ENCODE data around the gene INSL3. TPM values are rescaled to one million over a fixed set of nuclear protein-coding genes. Genes with fewer than 3 reads are reported as not detected.

The INSL3 gene
- total RNA-seq, 1 experiment from 2014 or later = not detected

DNA sequence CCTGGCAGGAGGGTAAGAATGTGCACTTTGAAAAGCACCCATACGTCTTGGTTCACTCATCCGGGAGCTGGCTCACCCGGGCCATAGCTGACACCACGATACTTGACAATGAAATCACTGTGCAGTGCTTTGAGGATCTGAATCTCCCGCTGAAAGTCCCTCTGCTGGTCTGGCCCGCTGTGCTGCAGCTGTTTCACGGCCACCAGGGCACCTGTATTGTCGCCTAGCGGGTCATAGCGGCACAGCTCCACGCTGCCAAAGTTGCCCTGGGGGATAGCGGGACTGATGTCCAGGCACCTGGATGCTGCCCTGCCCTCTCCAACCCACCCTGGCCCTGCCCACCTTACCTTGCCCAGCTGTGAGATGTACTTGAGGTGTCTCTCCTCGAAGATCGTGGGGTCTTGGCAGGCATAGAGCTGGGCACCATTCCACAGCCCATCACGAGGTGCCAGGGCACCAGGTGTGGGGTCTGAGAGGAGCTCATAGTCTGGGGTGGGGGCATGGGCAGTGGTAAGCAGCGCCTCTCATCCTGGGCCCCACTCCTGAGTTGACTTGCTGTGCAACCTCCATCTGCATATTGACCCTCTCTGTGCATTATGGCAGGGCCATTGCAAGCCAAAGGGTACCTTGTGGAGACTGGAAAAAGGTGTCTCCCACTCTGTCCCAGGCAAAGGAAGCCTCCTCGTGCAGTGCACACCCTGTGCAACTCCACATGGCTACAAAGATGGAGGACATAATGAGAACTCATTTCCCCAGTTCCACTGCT is 11.3 kb upstream of the INSL3 start:
- Histone ChIP-seq H3K9me3 (no peaks in the 10 kb centered on the region), H3K4me3 (no peak overlapping the region), H3K36me3 (no peaks in the 10 kb centered on the region), H3K27me3 (peaks cover 3% of the 10 kb centered on the region)
- DNase-seq = no peak

DNA sequence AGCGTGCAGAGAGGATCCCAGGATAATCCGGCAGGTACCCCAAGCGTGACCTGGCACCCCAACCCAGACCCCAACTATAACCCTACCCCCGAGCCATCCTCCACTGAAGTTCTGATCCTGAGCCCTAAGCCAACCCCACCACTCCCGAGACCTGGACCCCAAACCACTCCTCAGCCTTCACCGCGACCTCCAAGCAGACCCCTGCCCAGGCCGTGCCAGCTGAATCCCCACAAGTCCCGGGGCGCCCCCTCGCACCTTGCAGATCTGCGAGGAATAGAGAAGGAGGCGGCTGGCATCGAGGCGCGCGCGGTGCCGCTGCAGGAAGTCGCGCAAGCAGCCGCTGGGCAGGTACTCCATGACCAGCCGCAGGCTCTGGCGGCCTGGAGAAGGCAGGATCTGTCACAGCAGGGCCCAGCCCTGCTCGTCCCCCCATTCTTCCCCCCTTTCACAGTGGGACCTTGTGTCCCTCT is 10.1 kb upstream of the INSL3 start:
- Histone ChIP-seq H3K27me3 (peaks cover 3% of the 10 kb centered on the region), H3K4me3 (no peak overlapping the region), H3K9me3 (no peaks in the 10 kb centered on the region), H3K36me3 (no peaks in the 10 kb centered on the region)
- no peak for DNase-seq

DNA sequence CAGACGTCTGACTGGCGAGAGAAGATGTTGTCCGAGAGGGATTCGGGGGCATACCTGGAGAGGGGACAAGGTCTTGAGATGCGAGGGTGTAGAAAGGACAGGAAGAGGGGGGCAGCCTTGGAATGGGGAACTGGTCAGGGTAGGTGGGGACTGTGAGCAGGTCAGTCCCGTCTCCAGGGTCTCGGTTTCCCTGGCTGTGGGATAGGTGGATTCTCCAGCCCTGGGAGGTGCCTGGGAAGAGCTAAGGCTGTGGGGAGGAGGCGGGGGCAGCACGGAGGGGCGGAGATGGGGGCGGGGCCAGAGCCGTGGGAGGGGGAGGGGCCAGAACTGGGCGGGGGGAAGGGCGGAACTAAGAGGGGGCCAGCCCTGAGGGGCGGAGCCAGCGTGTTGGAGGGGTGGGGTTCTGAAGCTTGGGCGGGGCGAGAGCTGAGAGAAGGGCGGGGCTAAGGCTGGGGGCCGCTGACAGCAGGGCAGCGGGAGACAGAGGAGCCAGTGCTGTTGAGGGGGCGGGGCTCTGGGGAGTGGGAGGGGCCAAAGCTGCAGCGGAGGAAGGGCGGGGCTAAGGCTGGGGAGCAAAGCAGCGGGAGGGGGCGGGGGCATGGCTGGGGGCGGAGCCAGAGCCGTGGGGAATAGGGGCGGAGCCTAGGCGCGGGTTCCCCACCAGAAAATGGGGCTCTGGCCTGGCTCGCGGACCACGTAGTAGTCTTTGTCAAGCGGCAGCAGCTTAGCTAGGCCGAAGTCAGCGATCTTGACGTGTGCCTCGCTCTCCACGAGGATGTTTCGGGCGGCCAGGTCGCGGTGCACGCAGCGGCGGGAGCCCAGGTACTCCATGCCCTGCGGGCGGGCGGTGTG is 9.5 kb upstream of the INSL3 start:
- Histone ChIP-seq H3K27me3 (peaks cover 3% of the 10 kb centered on the region), H3K36me3 (no peaks in the 10 kb centered on the region), H3K9me3 (no peaks in the 10 kb centered on the region), H3K4me3 (no peak overlapping the region)
- DNase-seq = peak; percentile 79

DNA sequence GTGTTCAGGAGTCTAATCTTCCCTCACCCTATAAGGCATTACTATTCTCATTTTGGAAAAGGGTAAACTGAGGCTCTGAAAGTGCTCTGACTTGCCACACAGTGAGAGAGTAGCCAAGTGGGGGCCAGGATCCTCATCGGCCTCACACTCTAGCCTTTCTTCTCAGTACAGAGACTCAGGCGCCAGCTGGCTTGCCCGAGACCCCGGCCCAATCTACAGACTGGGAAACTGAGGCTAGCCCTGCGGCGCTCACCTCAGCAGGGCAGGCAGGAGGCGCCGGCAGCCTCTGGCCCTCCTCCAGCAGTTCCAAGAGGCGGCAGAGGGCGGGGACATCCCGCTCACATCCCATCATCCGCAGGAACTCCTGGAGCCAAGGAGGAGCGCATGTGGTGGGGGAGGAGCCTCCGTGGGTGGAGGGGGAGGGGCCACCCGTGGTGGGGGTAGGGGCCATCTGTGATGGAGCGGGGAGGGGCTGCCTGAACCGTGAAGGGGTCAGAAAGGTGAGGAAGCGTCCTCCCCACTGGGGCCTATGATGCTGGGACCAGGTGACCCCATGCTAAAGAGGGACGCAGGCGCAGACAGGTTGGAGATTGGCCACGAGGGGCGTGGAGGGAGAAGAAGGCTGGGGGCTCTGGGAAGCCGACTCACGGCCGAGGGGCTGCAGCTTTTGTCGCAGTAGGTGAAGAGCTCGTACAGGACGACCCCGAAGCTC is 8.7 kb upstream of the INSL3 start:
- no peaks in the 10 kb centered on the region for H3K36me3 ChIP-seq
- H3K27me3 ChIP-seq = peaks cover 3% of the 10 kb centered on the region
- peak; percentile 51 for DNase-seq
- H3K9me3 ChIP-seq = no peaks in the 10 kb centered on the region
- no peak overlapping the region for H3K4me3 ChIP-seq

DNA sequence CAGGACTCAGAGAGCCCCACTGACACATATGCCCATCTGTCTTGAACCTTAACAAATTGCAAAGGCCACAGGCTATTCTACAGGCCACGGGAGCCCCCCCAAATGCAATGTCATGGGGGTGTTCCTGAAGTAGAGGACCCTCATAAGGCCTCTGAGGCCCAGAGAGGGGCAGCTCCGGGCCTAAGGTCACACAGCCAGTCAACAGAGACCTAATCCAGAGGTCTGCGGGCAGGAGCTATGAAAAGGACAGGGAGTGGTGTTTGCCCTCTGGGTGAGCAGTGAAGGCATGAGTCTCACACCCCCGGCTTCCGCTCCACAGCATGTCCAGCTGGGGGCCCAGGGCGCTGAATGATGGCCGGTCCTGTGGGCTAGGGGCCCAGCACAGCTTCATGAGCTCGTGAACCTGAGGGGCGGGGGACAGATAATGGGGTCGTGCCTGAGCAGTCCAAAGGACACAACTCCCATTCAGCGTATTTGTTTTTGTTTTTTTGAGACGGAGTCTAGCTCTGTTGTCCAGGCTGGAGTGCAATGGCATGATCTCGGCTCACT is 5.3 kb upstream of the INSL3 start:
- Histone ChIP-seq H3K27me3 (peaks cover 3% of the 10 kb centered on the region), H3K36me3 (no peaks in the 10 kb centered on the region), H3K4me3 (no peak overlapping the region), H3K9me3 (no peaks in the 10 kb centered on the region)
- no peak for DNase-seq

DNA sequence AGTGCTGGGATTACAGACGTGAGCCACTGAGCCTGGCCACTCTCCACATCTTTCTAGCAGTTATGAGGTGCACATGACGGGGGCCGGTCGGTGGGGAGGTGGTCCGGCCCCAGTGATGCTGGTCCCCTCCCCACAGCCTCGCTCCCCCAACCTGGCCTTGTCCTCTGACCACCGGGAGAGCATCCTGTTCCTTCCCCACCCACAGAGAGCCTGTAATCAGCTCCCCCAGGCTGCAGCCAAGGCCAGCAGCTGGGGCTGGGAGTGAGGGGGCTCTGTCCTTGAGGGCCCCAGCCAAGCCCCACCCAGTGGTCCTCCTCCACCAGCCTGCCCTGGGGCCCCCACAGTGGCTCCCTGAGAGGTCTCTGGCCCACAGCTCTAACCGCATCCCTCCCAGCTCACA is 3.0 kb upstream of the INSL3 start:
- Histone ChIP-seq H3K36me3 (no peaks in the 10 kb centered on the region), H3K27me3 (no peaks in the 10 kb centered on the region; the same call in 1 of the 2 replicates), H3K4me3 (no peak overlapping the region), H3K9me3 (no peaks in the 10 kb centered on the region)
- DNase-seq = no peak

DNA sequence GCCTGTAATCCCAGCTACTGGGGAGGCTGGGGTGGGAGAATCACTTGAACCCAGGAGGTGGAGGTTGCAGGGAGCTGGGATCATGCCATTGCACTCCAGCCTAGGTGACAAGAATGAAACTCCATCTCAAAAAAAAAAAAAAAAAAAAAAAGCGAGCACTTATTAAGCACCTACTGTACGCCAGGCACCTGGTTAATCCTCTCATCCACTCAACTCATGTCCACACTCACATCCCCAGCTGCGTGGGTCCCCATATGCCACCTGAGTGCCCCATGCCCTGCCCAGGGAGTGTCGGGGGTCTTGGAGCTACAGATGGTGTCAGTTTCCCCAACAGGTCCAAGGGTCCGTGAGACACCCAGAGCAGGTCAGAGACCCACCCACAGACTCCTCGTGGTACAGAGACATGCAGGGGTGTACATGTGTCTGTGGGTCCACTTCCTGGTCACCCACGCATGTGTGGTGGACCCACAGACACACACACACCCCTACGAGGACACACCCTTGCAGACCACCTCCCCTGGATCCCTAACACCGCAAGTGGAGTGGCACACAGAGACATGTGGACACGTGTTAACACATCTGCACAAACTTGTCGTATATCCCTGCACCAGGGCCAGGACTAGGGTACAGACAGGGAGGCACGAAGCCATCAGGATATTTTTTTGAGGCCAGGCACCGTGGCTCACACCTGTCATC is 3.5 kb downstream of the INSL3 start:
- DNase-seq = no peak
- Histone ChIP-seq H3K27me3 (no peaks in the 10 kb centered on the region), H3K4me3 (no peak overlapping the region), H3K9me3 (no peaks in the 10 kb centered on the region), H3K36me3 (no peaks in the 10 kb centered on the region)

DNA sequence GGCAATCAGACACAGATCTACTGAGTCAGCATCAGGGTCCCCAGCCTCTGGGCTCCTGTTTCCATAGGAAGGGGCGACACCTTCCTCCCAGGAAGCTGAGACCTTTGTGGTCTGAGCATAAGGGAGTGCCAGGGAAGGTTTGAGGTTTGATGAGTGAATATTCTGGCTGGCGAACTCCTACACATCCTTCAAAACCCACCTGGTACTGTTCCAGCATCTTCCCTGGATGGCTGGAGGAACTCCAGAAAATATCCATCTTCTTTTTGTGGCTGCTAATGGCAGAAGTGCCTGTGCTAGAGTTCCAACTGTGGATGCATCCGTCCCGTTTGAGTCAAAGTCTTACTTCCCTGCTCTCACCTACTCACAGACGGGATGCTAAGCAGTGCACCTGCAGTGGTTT is 9.2 kb downstream of the INSL3 start:
- DNase-seq = no peak
- Histone ChIP-seq H3K27me3 (peaks cover 12% of the 10 kb centered on the region), H3K9me3 (no peaks in the 10 kb centered on the region), H3K36me3 (no peaks in the 10 kb centered on the region), H3K4me3 (no peak overlapping the region)

DNA sequence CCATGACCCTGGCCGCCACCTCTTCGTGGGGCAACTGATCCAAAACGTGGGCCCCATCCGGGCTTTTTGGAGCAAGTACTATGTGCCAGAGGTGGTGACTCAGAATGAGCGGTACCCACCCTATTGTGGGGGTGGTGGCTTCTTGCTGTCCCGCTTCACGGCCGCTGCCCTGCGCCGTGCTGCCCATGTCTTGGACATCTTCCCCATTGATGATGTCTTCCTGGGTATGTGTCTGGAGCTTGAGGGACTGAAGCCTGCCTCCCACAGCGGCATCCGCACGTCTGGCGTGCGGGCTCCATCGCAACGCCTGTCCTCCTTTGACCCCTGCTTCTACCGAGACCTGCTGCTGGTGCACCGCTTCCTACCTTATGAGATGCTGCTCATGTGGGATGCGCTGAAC is 9.6 kb downstream of the INSL3 start:
- no peaks in the 10 kb centered on the region for H3K36me3 ChIP-seq
- H3K4me3 ChIP-seq = no peak overlapping the region
- DNase-seq = no peak
- H3K27me3 ChIP-seq = peaks cover 12% of the 10 kb centered on the region
- H3K9me3 ChIP-seq = no peaks in the 10 kb centered on the region

DNA sequence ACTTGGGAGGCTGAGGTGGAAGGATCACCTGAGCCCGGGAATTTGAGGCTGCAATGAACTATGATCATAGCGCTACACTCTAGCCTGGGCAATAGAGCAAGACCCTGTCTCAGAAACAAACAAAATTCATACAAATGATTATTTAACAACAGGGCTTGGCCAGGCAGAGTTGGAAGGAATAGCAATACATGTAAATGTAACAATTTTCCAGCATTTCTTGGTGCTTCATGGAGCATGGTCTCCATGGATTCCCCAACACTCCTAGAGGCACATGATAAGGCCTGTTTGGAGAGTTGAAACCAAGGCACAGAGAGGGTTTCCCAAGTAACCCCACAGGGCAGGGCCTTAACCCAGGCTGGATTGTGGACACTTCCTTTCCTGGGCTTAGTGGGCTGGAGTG is 10.2 kb downstream of the INSL3 start:
- Histone ChIP-seq H3K9me3 (no peaks in the 10 kb centered on the region), H3K4me3 (no peak overlapping the region), H3K27me3 (peaks cover 17% of the 10 kb centered on the region), H3K36me3 (no peaks in the 10 kb centered on the region)
- no peak for DNase-seq

DNA sequence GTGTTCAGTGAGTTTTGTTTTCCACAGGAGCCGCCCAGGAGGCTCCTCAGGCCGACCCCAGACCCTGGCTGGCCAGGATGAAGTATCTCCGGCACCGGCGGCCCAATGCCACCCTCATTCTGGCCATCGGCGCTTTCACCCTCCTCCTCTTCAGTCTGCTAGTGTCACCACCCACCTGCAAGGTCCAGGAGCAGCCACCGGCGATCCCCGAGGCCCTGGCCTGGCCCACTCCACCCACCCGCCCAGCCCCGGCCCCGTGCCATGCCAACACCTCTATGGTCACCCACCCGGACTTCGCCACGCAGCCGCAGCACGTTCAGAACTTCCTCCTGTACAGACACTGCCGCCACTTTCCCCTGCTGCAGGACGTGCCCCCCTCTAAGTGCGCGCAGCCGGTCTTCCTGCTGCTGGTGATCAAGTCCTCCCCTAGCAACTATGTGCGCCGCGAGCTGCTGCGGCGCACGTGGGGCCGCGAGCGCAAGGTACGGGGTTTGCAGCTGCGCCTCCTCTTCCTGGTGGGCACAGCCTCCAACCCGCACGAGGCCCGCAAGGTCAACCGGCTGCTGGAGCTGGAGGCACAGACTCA is 13.5 kb downstream of the INSL3 start:
- DNase-seq = no peak
- H3K36me3 ChIP-seq = no peaks in the 10 kb centered on the region
- H3K4me3 ChIP-seq = no peak overlapping the region
- no peaks in the 10 kb centered on the region for H3K9me3 ChIP-seq
- peaks cover 28% of the 10 kb centered on the region for H3K27me3 ChIP-seq

DNA sequence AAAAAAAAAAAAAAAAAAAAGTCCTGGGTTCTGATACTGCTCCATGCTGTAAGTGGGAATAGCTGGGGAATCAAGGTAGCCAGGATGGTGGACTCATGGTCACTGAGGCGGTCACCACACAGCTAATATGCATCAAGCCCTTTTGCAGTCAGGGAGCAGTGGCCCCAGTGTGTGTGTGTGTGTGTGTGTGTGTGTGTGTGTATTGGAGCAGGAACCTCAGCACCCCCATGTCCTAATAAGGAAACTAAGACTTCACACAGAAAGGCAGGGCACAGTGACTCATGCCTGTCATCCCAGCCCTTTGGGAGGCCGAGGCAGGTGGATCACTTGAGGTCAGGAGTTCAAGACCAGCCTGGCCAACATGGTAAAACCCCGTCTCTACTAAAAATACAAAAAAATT is 14.4 kb downstream of the INSL3 start:
- H3K36me3 ChIP-seq = no peaks in the 10 kb centered on the region
- no peak for DNase-seq
- no peak overlapping the region for H3K4me3 ChIP-seq
- no peaks in the 10 kb centered on the region for H3K9me3 ChIP-seq
- H3K27me3 ChIP-seq = peaks cover 36% of the 10 kb centered on the region

DNA sequence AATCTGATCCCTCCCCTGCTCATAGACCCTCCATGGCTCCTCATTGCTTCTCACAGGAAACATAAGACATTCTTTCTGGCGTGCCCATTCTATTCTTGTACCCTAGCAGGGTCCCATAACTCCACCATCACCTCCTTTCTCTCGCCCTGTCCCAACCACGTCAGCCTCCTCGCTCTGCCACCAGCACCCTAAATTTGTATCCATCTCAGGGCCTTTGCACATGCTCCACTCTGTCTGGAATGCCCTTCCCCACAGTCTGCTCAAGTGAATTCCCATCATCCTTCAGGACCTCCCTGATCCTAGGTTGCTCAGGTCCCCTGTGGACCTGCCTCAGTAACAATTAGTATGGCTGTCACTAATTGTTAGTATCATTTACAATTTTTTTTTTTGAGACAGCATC is 15.9 kb downstream of the INSL3 start:
- H3K36me3 ChIP-seq = no peaks in the 10 kb centered on the region

DNA sequence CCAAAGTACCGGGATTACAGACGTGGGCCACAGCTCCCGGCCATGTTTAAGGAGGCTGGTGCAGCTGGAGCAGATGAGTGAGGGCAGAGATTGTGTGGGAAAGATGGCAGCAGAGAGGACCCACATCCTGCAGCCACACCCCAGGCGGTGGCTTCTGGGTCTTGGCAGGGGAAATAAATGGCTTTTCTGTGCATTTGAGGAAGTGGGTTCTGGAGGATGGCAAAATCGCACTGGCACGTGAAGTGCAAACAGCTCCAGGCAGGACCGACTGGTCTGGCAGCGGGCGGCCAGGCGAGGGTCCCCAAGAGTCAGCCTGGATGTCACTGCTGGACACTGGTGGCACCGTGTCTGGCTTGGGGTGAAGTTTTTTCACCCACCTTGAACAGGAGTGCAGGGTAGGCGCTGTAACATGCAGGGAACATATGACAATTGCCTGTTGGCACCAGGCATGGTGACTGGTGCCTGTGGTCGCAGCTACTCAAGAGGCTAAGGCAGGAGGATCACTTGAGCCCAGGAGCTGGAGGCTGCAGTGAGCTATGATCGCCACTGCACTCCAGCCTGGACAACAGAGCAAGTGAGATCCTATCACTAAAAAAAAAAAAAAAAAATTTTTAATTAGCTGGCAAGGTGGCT is 17.9 kb downstream of the INSL3 start:
- Histone ChIP-seq H3K36me3 (no peaks in the 10 kb centered on the region), H3K27me3 (peaks cover 32% of the 10 kb centered on the region), H3K4me3 (no peak overlapping the region), H3K9me3 (no peaks in the 10 kb centered on the region)
- no peak for DNase-seq

More for the DNA sequence above, 15.9 kb downstream of the INSL3 start:
- H3K27me3 ChIP-seq = peaks cover 36% of the 10 kb centered on the region
- H3K4me3 ChIP-seq = no peak overlapping the region
- H3K9me3 ChIP-seq = no peaks in the 10 kb centered on the region
- no peak for DNase-seq

DNA sequence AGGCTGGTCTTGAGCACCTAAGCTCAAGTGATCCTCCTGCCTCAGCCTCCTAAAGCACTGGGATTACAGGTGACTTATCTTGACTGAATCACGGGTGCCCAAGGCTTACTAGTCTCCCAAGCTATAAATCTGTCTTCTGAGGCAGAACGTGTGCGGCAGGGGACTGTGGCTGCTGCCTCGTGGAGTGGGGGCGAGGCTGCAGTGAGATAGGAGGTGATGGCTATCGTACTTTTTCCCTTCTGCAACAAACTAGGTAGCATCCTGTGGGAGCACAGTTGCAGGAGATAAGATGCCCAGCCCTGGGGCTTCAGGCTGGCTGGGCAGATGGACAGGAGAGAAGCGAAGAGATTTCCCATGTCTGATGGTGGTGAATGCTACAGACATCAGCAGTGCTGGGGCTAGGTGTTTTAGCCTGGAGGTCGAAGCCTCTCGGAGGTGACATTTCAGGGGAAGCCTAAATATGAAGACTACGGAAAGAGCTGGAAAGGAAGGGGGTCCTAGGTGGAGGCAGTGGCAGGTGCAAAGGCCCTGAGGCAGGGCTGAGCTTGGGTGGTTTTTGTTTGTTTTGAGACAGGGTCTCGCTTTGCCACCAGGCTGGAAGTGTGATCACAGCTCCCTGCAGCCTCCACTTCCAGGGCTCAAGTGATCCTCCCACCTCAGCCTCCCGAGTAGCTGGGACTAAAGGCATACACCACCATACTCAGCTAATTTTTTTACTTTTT is 19.0 kb downstream of the INSL3 start:
- peaks cover 26% of the 10 kb centered on the region for H3K27me3 ChIP-seq
- H3K9me3 ChIP-seq = no peaks in the 10 kb centered on the region
- no peak for DNase-seq

More for the DNA sequence above, 19.0 kb downstream of the INSL3 start:
- Histone ChIP-seq H3K36me3 (no peaks in the 10 kb centered on the region), H3K4me3 (no peak overlapping the region)

All from MG63 (cell line).